Upper lobe of left lung (tissue), 6 donors: ENCODE measurements around the gene IQCM. TPM values are rescaled to one million over a fixed set of nuclear protein-coding genes. Genes with fewer than 3 reads are reported as not detected.
A peak's percentile ranks its signal among the peaks of the same experiment; 100 is the strongest.

Source experiments
- ATAC-seq, 2 donors: fragments of 200-7000 bp; cut with Tn5 transposase; one replicate each; pipeline ENCODE4 v1.9.1; 2022; ENCODE audit warnings: mild to moderate bottlenecking in 2 of 2, moderate library complexity in 2 of 2; ENCODE audit not compliant: low FRiP score in 2 of 2
- DNase-seq, 2 donors: peaks; one replicate each; pipeline ENCODE4 v3.0.0-alpha.2; 2019 to 2020
- H3K27ac ChIP-seq, 4 donors: fragments of 200-600 bp; sonication (generic); one replicate each; pipeline ENCODE4 v1.5.1; 2016 to 2019
- H3K27me3 ChIP-seq, 4 donors: fragments of 200-600 bp; sonication (generic); one replicate each; pipeline ENCODE4 v1.5.1; 2017 to 2019
- H3K36me3 ChIP-seq, 4 donors: fragments of 200-600 bp; sonication (generic); one replicate each; pipeline ENCODE4 v1.5.1; 2016 to 2019
- H3K4me1 ChIP-seq, 4 donors: fragments of 200-600 bp; sonication (generic); one replicate each; pipeline ENCODE4 v1.5.1; 2018 to 2019
- H3K4me3 ChIP-seq, 4 donors: fragments of 200-600 bp; sonication (generic); one replicate each; pipeline ENCODE4 v1.5.1; 2017 to 2019; ENCODE audit warnings: mild to moderate bottlenecking in 2 of 4, moderate library complexity in 1 of 4
- H3K9me3 ChIP-seq, 4 donors: fragments of 200-600 bp; sonication (generic); one replicate each; pipeline ENCODE4 v1.5.1; 2018 to 2019
- CTCF ChIP-seq, 6 experiments: fragments of 450-650 bp in 4 of 6; fragments of 200-600 bp in 2 of 6; sonication (generic) in 2 of 6; IDR thresholded peaks; one replicate each; pipeline ENCODE4 v1.5.1; 2016 to 2019; ENCODE audit warnings: antibody characterized with exemption in 6 of 6
- EP300 ChIP-seq, 4 donors: sonication (generic); formaldehyde crosslinking; IDR thresholded peaks; one replicate each; pipeline ENCODE4 v1.5.1; 2017; ENCODE audit warnings: antibody characterized with exemption in 4 of 4, control low read depth in 2 of 4
- POLR2A ChIP-seq, 4 donors: fragments of 450-650 bp; IDR thresholded peaks; one replicate each; pipeline ENCODE4 v1.5.1; 2016 to 2017; ENCODE audit warnings: antibody characterized with exemption in 4 of 4, mild to moderate bottlenecking in 2 of 4
- POLR2AphosphoS5 ChIP-seq, 2 donors: sonication (generic); formaldehyde crosslinking; IDR thresholded peaks; one replicate each; pipeline ENCODE4 v1.5.1; 2017; ENCODE audit warnings: antibody characterized with exemption in 2 of 2
- WGBS, 2 donors: methylation state at CpG; one replicate each; pipeline ENCODE4 v1.1.5; 2017 to 2018; 5-methylcytosine and 5-hydroxymethylcytosine counted together
- total RNA-seq, 6 donors: library from RNA; depleted of rRNA in 4 of 6; stranded (reverse); fragments of >200 nt in 4 of 6; gene quantifications; one replicate each; pipeline versions ENCODE4 v1.1.0 to v1.2.1, GENCODE V29; 2016 to 2021
- donor health status: DM: no; HTN: no; CAD: no; lungs with moderate emphysema.
- donor health status: DM: no; HTN: yes; CAD: no; lungs with severe emphysema.

Gene IQCM
- total RNA-seq, 6 donors from 2014 or later, result not detected

- Histone ChIP-seq H3K4me3 (no peak overlapping the region), H3K36me3 (no peaks in the 10 kb centered on the region), H3K27ac (no peak overlapping the region), H3K9me3 (peaks cover 0 to 3% (median 0%) of the 10 kb centered on the region in 4 donors), H3K4me1 (no peaks in the 10 kb centered on the region), H3K27me3 (no peaks in the 10 kb centered on the region)
- no peak for TF ChIP-seq EP300 (IDR thresholded peaks at IDR 0.05)
- no peak for TF ChIP-seq CTCF (IDR thresholded peaks at IDR 0.05)
- TF ChIP-seq POLR2AphosphoS5 (IDR thresholded peaks at IDR 0.05), result no peak
- ATAC-seq (no peak), DNase-seq (no peak)
These were observed 349.2 kb downstream of the IQCM start for GRCh38 chr4:149466446-149466845.

GRCh38 chr4:149465955-149466354 lies 349.7 kb downstream of the IQCM start:
- H3K9me3 ChIP-seq, result peaks cover 0 to 3% (median 0%) of the 10 kb centered on the region in 4 donors
- peak in 1 of 2 donors; percentile 66 for ATAC-seq

GRCh38 chr4:149443537-149443936 lies 372.1 kb downstream of the IQCM start:
- Histone ChIP-seq H3K9me3 (no peaks in the 10 kb centered on the region), H3K36me3 (no peaks in the 10 kb centered on the region), H3K4me3 (no peak overlapping the region), H3K27ac (no peak overlapping the region), H3K4me1 (no peaks in the 10 kb centered on the region), H3K27me3 (no peaks in the 10 kb centered on the region)
- WGBS, 2 donors, result 74 to 81% methylated on average over 2 of the region's 2 CpGs
- no peak for ATAC-seq
- no peak for TF ChIP-seq POLR2A (IDR thresholded peaks at IDR 0.05)
- no peak for TF ChIP-seq CTCF (IDR thresholded peaks at IDR 0.05)
- TF ChIP-seq EP300 (IDR thresholded peaks at IDR 0.05), result no peak
- no peak for TF ChIP-seq POLR2AphosphoS5 (IDR thresholded peaks at IDR 0.05)
- no peak for DNase-seq

More at GRCh38 chr4:149465955-149466354, 349.7 kb downstream of the IQCM start:
- WGBS, 2 donors, result 84 to 93% methylated on average over 1 of the region's 1 CpG
- H3K27me3 ChIP-seq, result no peaks in the 10 kb centered on the region
- H3K36me3 ChIP-seq, result no peaks in the 10 kb centered on the region
- no peak for DNase-seq
- no peak overlapping the region for H3K4me3 ChIP-seq
- H3K4me1 ChIP-seq, result no peaks in the 10 kb centered on the region
- no peak for TF ChIP-seq POLR2AphosphoS5 (IDR thresholded peaks at IDR 0.05)
- no peak overlapping the region for H3K27ac ChIP-seq

- Histone ChIP-seq H3K27me3 (no peaks in the 10 kb centered on the region), H3K36me3 (no peaks in the 10 kb centered on the region), H3K4me1 (no peaks in the 10 kb centered on the region), H3K9me3 (no peaks in the 10 kb centered on the region), H3K27ac (no peak overlapping the region), H3K4me3 (no peak overlapping the region)
- DNase-seq, result no peak
- 64 to 76% methylated on average over 1 of the region's 1 CpG for WGBS, 2 donors
- no peak for ATAC-seq
- TF ChIP-seq CTCF (IDR thresholded peaks at IDR 0.05) (no peak), EP300 (IDR thresholded peaks at IDR 0.05) (no peak), POLR2AphosphoS5 (IDR thresholded peaks at IDR 0.05) (no peak), POLR2A (IDR thresholded peaks at IDR 0.05) (no peak)
These were observed 374.3 kb downstream of the IQCM start for GRCh38 chr4:149441338-149441737.

GRCh38 chr4:149426461-149426860 lies 389.2 kb downstream of the IQCM start:
- Histone ChIP-seq H3K27me3 (no peaks in the 10 kb centered on the region), H3K4me3 (no peak overlapping the region), H3K27ac (no peak overlapping the region), H3K4me1 (no peaks in the 10 kb centered on the region), H3K36me3 (no peaks in the 10 kb centered on the region), H3K9me3 (no peaks in the 10 kb centered on the region)
- WGBS, 2 donors, result 100% methylated on average over 1 of the region's 1 CpG
- TF ChIP-seq EP300 (IDR thresholded peaks at IDR 0.05), result no peak
- no peak for TF ChIP-seq POLR2A (IDR thresholded peaks at IDR 0.05)
- no peak for TF ChIP-seq POLR2AphosphoS5 (IDR thresholded peaks at IDR 0.05)
- TF ChIP-seq CTCF (IDR thresholded peaks at IDR 0.05), result no peak
- DNase-seq (no peak), ATAC-seq (no peak)
